Measurements from ENCODE around the gene TTC28. TPM values are rescaled to one million over a fixed set of nuclear protein-coding genes. Genes with fewer than 3 reads are reported as not detected.

TTC28 gene
- total and polyA plus RNA-seq, 10 of the 15 experiments (the other 5 are each of a cell fraction or from before 2014, with no cell fraction given): 0.15 to 8.4 (median 1.4) TPM

GRCh38 chr22:28297504-28297903 lies 382.1 kb downstream of the TTC28 start (continued):
- TF ChIP-seq ZBTB40 (IDR thresholded peaks at IDR 0.05; ENCODE audit: borderline replicate concordance) (no peak), MEF2B (IDR thresholded peaks at IDR 0.05; ENCODE audit: partially characterized antibody, poor library complexity, severe bottlenecking) (no peak), DPF2 (IDR thresholded peaks at IDR 0.05) (no peak), TAF1 (IDR thresholded peaks at IDR 0.05; ENCODE audit: borderline replicate concordance, low read depth, low read length) (no peak), ZZZ3 (IDR thresholded peaks at IDR 0.05; ENCODE audit: control insufficient read depth, insufficient read length, low read depth) (no peak), MXI1 (IDR thresholded peaks at IDR 0.05; ENCODE audit: low read depth, low read length) (no peak), NFIC (IDR thresholded peaks at IDR 0.05; ENCODE audit: low read depth, low read length) (peak; percentile 25; the same call in 1 of the 2 replicates), EP300 (IDR thresholded peaks at IDR 0.05; ENCODE audit: borderline replicate concordance in 1 of 2, control insufficient read depth in 1 of 2, low read depth in 2 of 2, low read length in 2 of 2) (no peak), HSF1 (IDR thresholded peaks at IDR 0.05; ENCODE audit: low read depth, low read length) (no peak), YY1 (IDR thresholded peaks at IDR 0.05; ENCODE audit: low read depth, low read length) (no peak), SPI1 (IDR thresholded peaks at IDR 0.05; ENCODE audit: borderline replicate concordance, insufficient read depth, low read depth, low read length) (no peak), SMC3 (IDR thresholded peaks at IDR 0.05; ENCODE audit: borderline replicate concordance, low read length) (no peak), CBFB (IDR thresholded peaks at IDR 0.05; ENCODE audit: low read depth) (0 out of 2 replicates have a peak, but pooled peaks have one; percentile 28), SIX5 (IDR thresholded peaks at IDR 0.05; ENCODE audit: low read depth, low read length, severe bottlenecking) (no peak), POLR2AphosphoS5 (IDR thresholded peaks at IDR 0.05; ENCODE audit: low read length) (no peak), POU2F2 (IDR thresholded peaks at IDR 0.05; ENCODE audit: borderline replicate concordance, low read depth, low read length) (no peak), HDAC6 (IDR thresholded peaks at IDR 0.05; ENCODE audit: unreplicated experiment) (no peak), CHD1 (IDR thresholded peaks at IDR 0.05; ENCODE audit: low read depth, low read length) (no peak), POLR2AphosphoS2 (IDR thresholded peaks at IDR 0.05; ENCODE audit: low read depth, low read length) (no peak), TCF3 (IDR thresholded peaks at IDR 0.05; ENCODE audit: borderline replicate concordance, insufficient read depth, low read depth, low read length) (0 out of 2 replicates have a peak, but pooled peaks have one; percentile 36), GABPA (IDR thresholded peaks at IDR 0.05; ENCODE audit: low read depth) (no peak), PKNOX1 (IDR thresholded peaks at IDR 0.05) (peak; percentile 77)

All from GM12878 (cell line).